H1 (cell line): ENCODE results near the gene SCAMP2. TPM values are rescaled to one million over a fixed set of nuclear protein-coding genes. Genes with fewer than 3 reads are reported as not detected.
A peak's percentile ranks its signal among the peaks of the same experiment; 100 is the strongest.

ENCODE experiments used
- ATF2 ChIP-seq: IDR thresholded peaks from 2 replicates; pipeline ENCODE4 v1.6.1; 2012; ENCODE audit warnings: low read length, inconsistent platforms
- ATF3 ChIP-seq: IDR thresholded peaks from 2 replicates; pipeline ENCODE4 v1.6.1; 2011; ENCODE audit warnings: low read depth, mild to moderate bottlenecking, low read length; ENCODE audit not compliant: insufficient read depth
- BRCA1 ChIP-seq: IDR thresholded peaks from 2 replicates; pipeline ENCODE4 v1.6.1; 2012; ENCODE audit warnings: low read depth, low read length, improper control_type of control experiment
- CREB1 ChIP-seq: IDR thresholded peaks from 2 replicates; pipeline ENCODE4 v1.6.1; 2012; ENCODE audit warnings: inconsistent platforms
- CTCF ChIP-seq, 3 experiments: IDR thresholded peaks; 1 replicate in 2 of 3; 2 replicates in 1 of 3; pipeline versions ENCODE4 v1.5.1 to v1.6.1; 2011; ENCODE audit warnings: low read length in 3 of 3, mild to moderate bottlenecking in 3 of 3, inconsistent platforms in 2 of 3, low read depth in 1 of 3, moderate library complexity in 1 of 3; ENCODE audit not compliant: insufficient read depth in 1 of 3; ENCODE audit errors: control extremely low read depth in 1 of 3
- E2F6 ChIP-seq: IDR thresholded peaks from 2 replicates; pipeline ENCODE4 v1.6.1; 2012; ENCODE audit warnings: inconsistent platforms
- EZH2 ChIP-seq: fragments of 200-600 bp; sonication (generic); IDR thresholded peaks from 2 replicates; pipeline ENCODE4 v1.7.1; 2012; ENCODE audit warnings: low read depth, mild to moderate bottlenecking, moderate library complexity, low read length, inconsistent platforms; ENCODE audit not compliant: severe bottlenecking
- GABPA ChIP-seq: IDR thresholded peaks from 2 replicates; pipeline ENCODE4 v1.6.1; 2011; ENCODE audit warnings: mild to moderate bottlenecking, low read length, moderate library complexity, borderline replicate concordance; ENCODE audit not compliant: insufficient read depth
- KDM4A ChIP-seq: IDR thresholded peaks from one replicate; pipeline ENCODE4 v1.7.1; 2012; ENCODE audit warnings: low read depth, mild to moderate bottlenecking, moderate library complexity, low read length, inconsistent platforms; ENCODE audit not compliant: severe bottlenecking
- MAX ChIP-seq: IDR thresholded peaks from 2 replicates; pipeline ENCODE4 v1.6.1; 2012; ENCODE audit warnings: inconsistent platforms
- RBBP5 ChIP-seq: IDR thresholded peaks from 2 replicates; pipeline ENCODE4 v1.7.1; 2012; ENCODE audit warnings: low read depth, mild to moderate bottlenecking, inconsistent platforms, low read length, moderate library complexity, borderline replicate concordance
- RFX5 ChIP-seq: IDR thresholded peaks from 2 replicates; pipeline ENCODE4 v1.6.1; 2011; ENCODE audit warnings: low read depth, low read length, improper control_type of control experiment, borderline replicate concordance
- RXRA ChIP-seq: IDR thresholded peaks from 2 replicates; pipeline ENCODE4 v1.6.1; 2011; ENCODE audit warnings: low read depth, mild to moderate bottlenecking, low read length, moderate library complexity; ENCODE audit not compliant: insufficient read depth
- SUZ12 ChIP-seq: fragments of 200-600 bp; sonication (generic); IDR thresholded peaks from 2 replicates; pipeline ENCODE4 v1.6.1; 2012; ENCODE audit warnings: mild to moderate bottlenecking, inconsistent platforms, low read length, moderate library complexity, mixed read lengths
- TAF1 ChIP-seq: IDR thresholded peaks from 2 replicates; pipeline ENCODE4 v1.6.1; 2011; ENCODE audit warnings: mild to moderate bottlenecking, low read depth, low read length
- TAF7 ChIP-seq: optimal IDR thresholded peaks from 2 replicates; pipeline ENCODE3; 2011; ENCODE audit warnings: low read depth, mild to moderate bottlenecking, inconsistent platforms, low read length, moderate library complexity, borderline replicate concordance
- TBP ChIP-seq: IDR thresholded peaks from 2 replicates; pipeline ENCODE4 v1.6.1; 2011; ENCODE audit warnings: low read depth, low read length, improper control_type of control experiment
- TEAD4 ChIP-seq: IDR thresholded peaks from 2 replicates; pipeline ENCODE4 v1.6.1; 2012; ENCODE audit warnings: low read depth, low read length, inconsistent platforms, mixed read lengths
- polyA plus RNA-seq, 7 experiments: library from polyadenylated mRNA; depleted of rRNA in 3 of 7; stranded (reverse) in 5 of 7; unstranded in 2 of 7; fragments of >200 nt in 5 of 7; fragments of 200-250 nt in 2 of 7; gene quantifications; 1 replicate in 5 of 7; 2 replicates in 1 of 7; 4 replicates in 1 of 7; pipeline versions ENCODE4 v1.2.1 to v1.2.3, GENCODE V29; 2011 to 2013; ENCODE audit warnings: missing spikeins in 2 of 7, mixed read lengths in 2 of 7
- total RNA-seq: library from RNA; stranded (reverse); fragmentation: NEBNext Ultra II Directional; extraction: Animal tissue kit (Norgen Biotek cat#: 25700); gene quantifications from 2 replicates; pipeline ENCODE4 v1.2.1, GENCODE V29; 2021

Gene SCAMP2
- total and polyA plus RNA-seq, 2 of the 8 experiments (the other 6 are each of a cell fraction or from before 2014, with no cell fraction given), result 41.7 to 131 TPM

- no peak for TF ChIP-seq CTCF (IDR thresholded peaks at IDR 0.05; ENCODE audit: control extremely low read depth in 1 of 3, insufficient read depth in 1 of 3, low read depth in 1 of 3, low read length in 3 of 3)
- TF ChIP-seq ATF2, result no peak; the same call in 1 of the 2 replicates
- peak; percentile 33; the same call in 1 of the 2 replicates for TF ChIP-seq E2F6
- TF ChIP-seq RXRA, result no peak
- TF ChIP-seq TEAD4, result no peak
- no peak for TF ChIP-seq SUZ12
- TF ChIP-seq GABPA, result no peak
- TF ChIP-seq RBBP5, result no peak
- peak; percentile 75 for TF ChIP-seq KDM4A
- peak; percentile 68; the same call in 1 of the 2 replicates for TF ChIP-seq TBP
- no peak for TF ChIP-seq MAX
- no peak for TF ChIP-seq BRCA1
- peak; percentile 11; the same call in 1 of the 2 replicates for TF ChIP-seq CREB1
- TF ChIP-seq TAF7, result peak; percentile 69
- peak; percentile 82; the same call in 1 of the 2 replicates for TF ChIP-seq TAF1
- no peak for TF ChIP-seq RFX5
- TF ChIP-seq ATF3, result 0 out of 2 replicates have a peak, but pooled peaks have one; percentile 25
- no peak for TF ChIP-seq EZH2
Observed at GRCh38 chr15:74906450-74907162, 33.4 kb upstream of the SCAMP2 start, which contains the start of gene FAM219B (continued).
